Measurements from ENCODE around the gene PRR15L.
"Not testable (repeated sequence)": the region's sequence is repeated elsewhere in the genome, so short reads cannot be mapped to it uniquely, and the experiment has no call there.

PRR15L gene

DNA sequence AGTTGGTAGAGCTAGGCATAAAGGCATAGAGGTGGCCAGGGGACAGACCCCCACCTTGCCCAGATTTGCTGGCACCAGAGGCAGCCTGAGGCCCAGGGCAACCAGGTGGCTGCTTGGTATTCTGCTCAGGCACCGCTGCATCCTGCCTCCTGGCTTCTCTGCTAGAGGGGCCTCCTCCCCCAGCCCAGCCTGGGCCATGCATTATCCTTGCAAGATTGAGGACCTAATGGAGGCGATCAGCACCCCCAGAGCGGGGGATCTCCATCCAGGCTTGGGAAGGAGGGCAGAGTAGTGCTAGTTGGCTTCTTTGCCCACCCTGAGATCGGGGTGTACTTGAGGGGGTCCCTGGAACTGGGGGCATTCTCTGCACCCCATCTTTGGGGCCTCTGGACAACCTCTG is 37.0 kb upstream of the PRR15L start:
- Mint-ChIP-seq H3K4me1 (no peaks in the 10 kb centered on the region), H3K36me3 (ENCODE audit: low read depth) (no peaks in the 10 kb centered on the region), H3K4me3 (no peak overlapping the region), H3K27ac (no peak overlapping the region), H3K9me3 (no peaks in the 10 kb centered on the region), H3K27me3 (peaks cover 4% of the 10 kb centered on the region)
- DNase-seq (no peak), ATAC-seq (no peak)

DNA sequence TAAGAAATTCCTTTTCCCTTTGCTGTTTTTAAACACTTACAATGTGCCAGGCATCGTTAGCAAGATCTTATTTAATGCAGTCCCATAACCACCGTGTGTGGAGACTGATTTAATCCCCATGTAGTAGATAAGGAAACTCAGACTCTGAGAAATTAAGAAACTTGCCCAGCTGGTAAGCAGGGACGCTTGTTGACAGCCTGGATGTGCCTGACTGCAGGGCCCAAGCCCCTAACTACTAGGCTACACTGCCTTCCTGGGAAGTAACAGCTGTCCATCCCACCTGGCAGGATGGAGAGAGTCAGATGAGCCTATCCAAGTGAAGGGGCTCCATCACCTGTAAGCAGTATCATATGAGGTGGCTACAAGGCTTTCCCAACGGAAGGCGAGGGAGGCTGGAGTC is 36.3 kb upstream of the PRR15L start:
- Mint-ChIP-seq H3K4me3 (no peak overlapping the region), H3K27ac (no peak overlapping the region), H3K9me3 (no peaks in the 10 kb centered on the region), H3K4me1 (no peaks in the 10 kb centered on the region), H3K27me3 (peaks cover 4% of the 10 kb centered on the region), H3K36me3 (ENCODE audit: low read depth) (no peaks in the 10 kb centered on the region)
- DNase-seq: no peak
- no peak for ATAC-seq

DNA sequence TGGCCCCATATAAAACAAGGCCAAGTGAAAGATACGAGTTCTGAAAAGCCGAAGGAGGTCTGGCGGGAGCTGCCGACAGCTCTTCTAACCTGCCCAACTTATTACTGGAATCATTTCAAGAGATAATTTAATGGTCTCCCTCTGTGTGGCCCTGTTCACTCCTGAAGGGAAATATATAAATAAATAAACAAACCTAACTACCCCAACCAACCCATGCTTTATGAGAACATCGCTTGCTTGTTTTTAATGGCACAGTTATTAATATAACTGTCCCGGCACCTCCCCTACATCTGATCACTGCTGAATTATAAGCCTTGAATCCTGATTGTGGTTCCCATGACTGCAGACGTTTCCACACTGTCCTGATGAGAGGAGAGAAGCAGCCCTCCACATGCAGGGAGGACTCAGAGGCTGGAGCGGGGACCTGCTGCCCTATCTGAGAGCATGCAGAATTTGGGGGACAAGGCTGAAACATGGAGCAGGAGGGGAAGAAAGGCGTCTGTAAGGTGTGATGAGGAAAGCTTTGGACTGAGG is 35.4 kb upstream of the PRR15L start:
- no peaks in the 10 kb centered on the region for H3K4me1 Mint-ChIP-seq
- H3K9me3 Mint-ChIP-seq: no peaks in the 10 kb centered on the region
- no peak overlapping the region for H3K27ac Mint-ChIP-seq
- peaks cover 4% of the 10 kb centered on the region for H3K27me3 Mint-ChIP-seq
- DNase-seq: no peak
- no peaks in the 10 kb centered on the region for H3K36me3 Mint-ChIP-seq (ENCODE audit: low read depth)
- no peak overlapping the region for H3K4me3 Mint-ChIP-seq
- ATAC-seq: no peak

DNA sequence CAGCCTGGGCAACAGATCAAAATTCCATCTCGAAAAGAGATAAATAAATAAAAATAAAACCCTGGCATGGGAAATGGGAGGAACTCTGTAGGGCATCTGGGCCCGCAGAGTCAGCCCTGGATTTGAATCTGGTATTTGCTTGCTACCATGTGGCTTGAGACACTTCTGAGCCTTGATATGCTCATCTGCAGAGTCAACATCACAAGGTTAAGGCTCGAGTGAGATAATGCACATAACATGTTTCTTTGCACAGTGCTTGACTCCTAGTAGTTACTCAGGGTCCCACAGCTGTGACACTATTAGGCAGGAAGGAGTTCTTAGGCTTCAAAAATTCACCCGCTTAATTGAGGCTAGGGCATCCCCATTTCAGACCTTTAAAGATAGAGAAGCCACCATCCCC is 34.5 kb upstream of the PRR15L start:
- Mint-ChIP-seq H3K4me1 (no peaks in the 10 kb centered on the region), H3K36me3 (ENCODE audit: low read depth) (no peaks in the 10 kb centered on the region), H3K27me3 (peaks cover 4% of the 10 kb centered on the region), H3K27ac (no peak overlapping the region), H3K9me3 (no peaks in the 10 kb centered on the region), H3K4me3 (no peak overlapping the region)
- ATAC-seq: no peak
- DNase-seq: no peak

DNA sequence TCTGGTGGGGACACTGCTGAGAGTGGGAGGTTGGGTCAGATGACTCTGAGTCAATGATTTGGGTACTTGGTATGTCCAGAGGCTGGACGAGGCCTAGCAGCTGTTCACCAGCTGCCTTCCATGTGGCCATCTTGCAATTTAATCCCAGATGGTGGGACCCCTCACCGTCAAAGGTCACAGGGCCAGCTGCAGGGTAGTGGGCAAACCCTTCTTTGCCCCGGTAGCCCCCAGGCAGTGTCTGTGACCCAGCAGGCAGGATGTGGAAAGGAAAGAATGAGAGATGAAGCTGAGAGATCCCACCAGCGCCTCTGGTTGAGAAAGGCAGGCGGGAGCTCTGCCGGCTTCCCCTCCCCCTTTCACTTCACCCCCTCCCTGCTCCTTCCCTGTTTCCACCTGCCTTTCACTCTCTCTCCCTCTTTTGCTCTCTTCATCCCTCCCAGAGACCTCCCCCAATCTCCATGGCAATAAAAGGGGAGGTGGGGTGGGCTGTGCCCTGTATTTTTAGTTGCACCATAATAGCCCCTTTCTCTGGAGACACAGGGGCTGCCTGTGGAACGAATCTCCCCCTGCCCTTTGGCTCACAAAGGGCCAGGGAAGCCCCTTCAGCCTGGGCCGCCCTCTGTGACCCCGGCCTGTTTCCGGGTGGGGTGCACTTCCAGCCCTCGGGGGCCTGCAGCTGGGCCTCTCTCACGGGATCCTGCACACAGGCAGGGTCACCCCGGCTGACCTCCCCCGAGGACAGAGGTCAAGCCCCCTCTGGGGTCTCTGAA is 33.5 kb upstream of the PRR15L start:
- H3K4me1 Mint-ChIP-seq: no peaks in the 10 kb centered on the region
- DNase-seq (no peak), ATAC-seq (no peak)
- no peak overlapping the region for H3K27ac Mint-ChIP-seq
- H3K4me3 Mint-ChIP-seq: no peak overlapping the region
- no peaks in the 10 kb centered on the region for H3K36me3 Mint-ChIP-seq (ENCODE audit: low read depth)
- peaks cover 2% of the 10 kb centered on the region for H3K27me3 Mint-ChIP-seq
- no peaks in the 10 kb centered on the region for H3K9me3 Mint-ChIP-seq

DNA sequence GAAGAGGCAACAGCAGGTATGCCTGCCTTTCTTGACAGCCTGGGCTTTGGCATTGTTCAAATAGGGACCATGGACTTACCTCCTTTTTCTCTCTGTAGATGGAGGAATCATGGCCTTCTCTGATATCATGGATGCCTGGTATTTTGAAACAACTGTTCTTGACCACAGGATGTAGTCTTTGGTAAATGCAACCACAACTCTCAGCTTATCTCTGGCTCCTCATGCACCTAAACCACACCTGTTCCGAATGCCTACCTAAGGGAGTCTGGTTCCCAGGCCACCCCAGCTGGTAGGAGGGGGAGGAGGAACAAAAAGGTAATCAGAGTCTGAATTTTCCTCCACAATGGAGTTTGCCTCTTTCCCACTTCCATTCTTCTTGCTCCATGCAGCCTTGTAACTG is 32.0 kb upstream of the PRR15L start:
- no peaks in the 10 kb centered on the region for H3K36me3 Mint-ChIP-seq (ENCODE audit: low read depth)
- H3K4me3 Mint-ChIP-seq: no peak overlapping the region
- H3K4me1 Mint-ChIP-seq: no peaks in the 10 kb centered on the region
- ATAC-seq: no peak
- H3K27ac Mint-ChIP-seq: no peak overlapping the region
- H3K9me3 Mint-ChIP-seq: no peaks in the 10 kb centered on the region
- no peak for DNase-seq
- H3K27me3 Mint-ChIP-seq: peaks cover 2% of the 10 kb centered on the region

DNA sequence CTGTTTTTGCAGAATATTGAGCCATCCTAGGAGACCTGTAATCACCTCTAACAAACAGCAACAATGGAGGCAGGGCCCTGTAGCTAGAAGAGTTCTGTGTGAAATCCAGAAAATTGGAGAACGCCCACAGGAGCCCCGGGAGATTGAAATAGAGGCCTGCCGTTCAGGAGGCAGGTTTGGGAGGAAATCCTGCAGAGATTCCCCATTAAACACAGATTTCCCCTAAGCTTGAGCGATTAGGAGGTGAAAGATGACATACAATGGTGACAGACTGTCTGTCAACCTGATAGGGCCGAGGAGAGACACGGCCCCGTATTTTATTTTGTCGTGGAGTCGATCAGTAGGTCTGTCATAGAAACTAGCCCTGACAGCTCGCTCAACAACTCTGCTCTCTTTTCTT is 31.5 kb upstream of the PRR15L start:
- no peak overlapping the region for H3K4me3 Mint-ChIP-seq
- H3K9me3 Mint-ChIP-seq: no peaks in the 10 kb centered on the region
- H3K27me3 Mint-ChIP-seq: peaks cover 1% of the 10 kb centered on the region
- H3K27ac Mint-ChIP-seq: no peak overlapping the region
- ATAC-seq: no peak
- DNase-seq: no peak
- no peaks in the 10 kb centered on the region for H3K4me1 Mint-ChIP-seq
- no peaks in the 10 kb centered on the region for H3K36me3 Mint-ChIP-seq (ENCODE audit: low read depth)

DNA sequence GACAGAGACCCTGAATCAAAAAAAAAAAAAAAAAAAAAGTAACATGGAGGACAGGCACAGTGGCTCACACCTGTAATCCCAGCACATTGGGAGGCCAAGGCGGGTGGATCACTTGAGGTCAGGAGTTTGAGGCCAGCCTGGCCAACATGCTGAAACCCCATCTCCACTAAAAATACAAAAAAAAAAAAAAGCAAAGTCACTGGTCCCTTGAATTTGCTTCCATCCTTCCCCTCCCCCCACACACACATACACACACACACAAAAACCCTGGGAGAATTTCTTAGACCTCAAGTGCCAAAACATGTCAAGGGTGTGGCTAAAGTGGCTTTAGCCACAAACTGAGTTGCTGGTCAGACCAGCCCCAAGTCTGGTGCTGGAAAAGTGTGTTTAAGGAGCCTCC is 30.8 kb upstream of the PRR15L start:
- not testable (repeated sequence) for ATAC-seq; H3K27me3 Mint-ChIP-seq; H3K4me1 Mint-ChIP-seq; H3K9me3 Mint-ChIP-seq; H3K4me3 Mint-ChIP-seq; H3K36me3 Mint-ChIP-seq (ENCODE audit: low read depth); H3K27ac Mint-ChIP-seq; DNase-seq

DNA sequence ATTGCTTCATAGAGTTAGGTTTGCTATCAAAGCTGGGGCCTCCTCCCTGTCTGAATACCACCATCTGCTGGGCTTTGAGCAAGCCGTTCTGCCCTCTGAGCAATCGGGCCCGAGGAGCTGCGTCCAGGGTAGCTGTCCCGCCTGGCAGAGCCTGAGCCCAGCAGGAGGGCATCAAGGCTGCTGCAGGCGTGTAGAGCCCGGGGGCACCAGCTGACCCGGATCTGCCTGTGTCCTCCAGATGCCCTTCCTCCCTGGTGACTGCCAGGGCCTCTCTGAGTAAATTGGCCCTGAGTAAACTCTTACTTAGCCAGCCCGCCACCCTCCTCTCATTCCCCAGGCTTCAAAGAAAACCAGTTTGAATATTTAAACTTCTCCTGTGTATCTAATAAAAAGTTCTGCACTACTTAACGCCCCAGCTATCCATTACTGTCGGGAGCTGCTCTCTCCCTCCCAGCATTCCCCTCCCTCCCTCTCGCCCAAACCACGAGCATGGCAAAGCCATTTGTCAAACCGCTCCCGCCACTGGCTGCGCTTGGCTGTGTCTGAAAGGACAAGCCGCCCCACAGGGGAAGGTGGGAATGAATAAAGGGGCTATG is 29.7 kb upstream of the PRR15L start:
- no peak overlapping the region for H3K27ac Mint-ChIP-seq
- peaks cover 4% of the 10 kb centered on the region for H3K36me3 Mint-ChIP-seq (ENCODE audit: low read depth)
- H3K9me3 Mint-ChIP-seq: no peaks in the 10 kb centered on the region
- no peaks in the 10 kb centered on the region for H3K27me3 Mint-ChIP-seq
- DNase-seq: no peak
- H3K4me1 Mint-ChIP-seq: no peaks in the 10 kb centered on the region
- no peak for ATAC-seq
- no peak overlapping the region for H3K4me3 Mint-ChIP-seq

DNA sequence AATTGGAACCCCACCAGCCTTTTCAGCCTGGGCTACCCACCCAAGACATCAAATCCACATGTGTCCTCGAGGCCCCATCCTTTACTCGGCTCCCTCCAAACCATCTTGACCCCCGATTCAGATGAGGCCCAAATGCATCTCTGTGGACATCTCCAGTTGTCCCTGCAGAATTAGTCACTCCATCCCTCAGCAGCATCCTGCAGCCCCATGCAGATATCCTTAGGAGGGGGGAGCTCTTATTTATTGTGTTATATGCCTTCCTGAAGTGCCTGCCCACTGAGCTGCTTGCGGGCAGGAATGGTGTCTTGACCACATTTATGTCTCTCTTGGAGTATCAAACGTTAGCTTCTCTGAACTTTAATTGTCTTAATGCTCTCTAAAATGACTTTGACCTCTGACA is 28.8 kb upstream of the PRR15L start:
- H3K9me3 Mint-ChIP-seq: no peaks in the 10 kb centered on the region
- no peaks in the 10 kb centered on the region for H3K4me1 Mint-ChIP-seq
- ATAC-seq: no peak
- H3K27ac Mint-ChIP-seq: no peak overlapping the region
- H3K4me3 Mint-ChIP-seq: no peak overlapping the region
- peaks cover 6% of the 10 kb centered on the region for H3K36me3 Mint-ChIP-seq (ENCODE audit: low read depth)
- H3K27me3 Mint-ChIP-seq: no peaks in the 10 kb centered on the region
- no peak for DNase-seq

DNA sequence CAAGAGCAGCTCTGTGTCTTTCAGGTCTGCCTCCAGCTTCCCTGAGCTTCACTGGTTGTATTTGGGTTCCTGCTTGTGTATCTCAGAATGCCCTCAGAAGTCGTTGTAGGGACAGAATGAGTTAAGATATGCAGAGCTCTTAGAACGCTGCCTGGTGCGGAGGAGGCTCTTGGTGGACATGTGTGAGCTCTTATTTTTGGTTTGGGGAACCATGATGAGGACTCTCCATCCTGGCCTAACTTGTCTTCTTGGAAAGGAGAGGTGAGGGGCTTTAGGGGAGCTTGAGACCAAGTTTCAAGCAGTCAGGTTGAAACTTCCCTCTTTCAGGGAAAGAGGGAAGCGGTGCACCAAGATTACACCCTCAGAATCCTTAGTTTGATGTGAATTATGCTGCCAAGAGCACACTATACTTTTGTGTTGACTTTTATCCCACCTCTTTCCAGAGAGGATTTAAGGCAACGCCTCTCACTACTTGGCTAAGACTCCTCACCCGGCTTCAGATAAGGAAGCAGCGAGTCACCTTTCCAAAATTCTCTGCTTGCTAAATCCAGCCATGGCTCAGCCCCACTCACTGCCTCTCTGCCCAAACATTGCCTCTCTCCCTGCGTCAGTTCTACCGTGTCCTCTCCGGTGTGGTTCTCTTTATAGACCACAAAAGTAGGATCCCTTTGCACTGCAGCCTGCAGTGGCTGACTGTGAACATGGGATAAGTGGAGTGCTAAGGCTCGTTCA is 26.0 kb upstream of the PRR15L start:
- peaks cover 2% of the 10 kb centered on the region for H3K4me1 Mint-ChIP-seq
- no peaks in the 10 kb centered on the region for H3K27me3 Mint-ChIP-seq
- no peak for DNase-seq
- no peaks in the 10 kb centered on the region for H3K9me3 Mint-ChIP-seq
- no peak overlapping the region for H3K4me3 Mint-ChIP-seq
- H3K36me3 Mint-ChIP-seq (ENCODE audit: low read depth): peaks cover 19% of the 10 kb centered on the region
- ATAC-seq: no peak
- no peak overlapping the region for H3K27ac Mint-ChIP-seq

DNA sequence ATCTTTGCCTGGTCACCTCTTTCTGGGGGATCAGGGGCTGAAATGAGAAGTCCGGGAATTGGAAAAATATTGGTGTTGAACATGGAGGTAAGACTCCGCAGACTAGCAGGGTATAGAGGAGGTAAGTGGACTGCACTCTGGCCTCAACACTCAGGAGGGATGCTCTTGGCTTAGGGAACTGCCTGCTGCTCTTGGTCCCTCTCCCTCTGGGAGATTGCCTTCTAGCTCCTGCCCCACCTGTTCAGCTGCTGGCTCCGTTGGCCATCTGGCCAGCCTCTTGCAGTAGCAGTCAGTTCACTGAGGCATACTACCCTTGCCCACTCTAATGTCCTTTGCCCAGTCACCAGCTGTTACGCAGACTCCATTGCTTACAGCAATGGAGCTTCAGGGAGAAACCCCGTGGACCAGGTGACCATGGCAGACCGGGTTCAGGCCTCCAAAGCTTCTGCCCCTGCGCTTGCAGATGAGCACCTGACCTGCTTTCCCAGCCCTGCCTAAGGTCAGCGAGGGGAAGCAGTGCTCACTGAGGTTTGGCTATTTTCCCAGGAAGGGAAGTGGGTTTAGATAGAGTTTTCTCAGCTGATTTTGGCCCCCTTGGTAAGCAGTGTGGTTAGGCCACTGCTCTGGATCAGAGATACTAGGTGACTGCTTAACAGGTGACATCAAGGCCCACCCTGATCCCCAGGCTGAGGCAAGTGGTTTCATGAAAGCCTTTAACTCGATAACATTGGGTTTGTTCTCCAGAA is 25.1 kb upstream of the PRR15L start:
- peaks cover 2% of the 10 kb centered on the region for H3K4me1 Mint-ChIP-seq
- peaks cover 21% of the 10 kb centered on the region for H3K36me3 Mint-ChIP-seq (ENCODE audit: low read depth)
- H3K4me3 Mint-ChIP-seq: no peak overlapping the region
- H3K27me3 Mint-ChIP-seq: no peaks in the 10 kb centered on the region
- no peaks in the 10 kb centered on the region for H3K9me3 Mint-ChIP-seq
- ATAC-seq: no peak
- H3K27ac Mint-ChIP-seq: peak overlapping the region; percentile 16
- DNase-seq: no peak

DNA sequence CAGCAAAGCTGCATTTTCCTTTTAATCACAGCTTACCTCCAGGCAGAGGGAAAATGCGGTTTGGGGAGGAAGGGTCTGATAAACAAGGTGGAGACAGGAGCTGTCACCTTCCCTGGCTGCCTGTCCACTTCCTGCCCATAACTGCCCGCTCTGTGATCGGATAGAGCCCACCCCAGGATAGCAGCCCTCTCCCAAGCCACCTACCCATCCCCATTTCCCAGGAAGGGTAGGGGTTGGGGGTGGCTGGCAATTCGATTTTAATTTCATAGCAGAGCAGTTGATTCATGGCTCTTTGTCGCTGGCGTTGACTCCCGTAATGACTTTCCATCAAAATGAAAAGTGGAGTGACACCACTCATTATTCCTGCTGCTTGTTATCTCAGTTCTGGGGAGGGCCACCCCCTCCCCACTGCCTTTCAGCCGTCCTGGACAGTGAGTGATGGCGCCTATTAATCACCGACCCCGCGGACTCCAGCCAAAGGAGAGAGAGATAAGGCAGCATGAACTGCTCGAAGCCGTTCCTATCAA is 24.5 kb upstream of the PRR15L start:
- Mint-ChIP-seq H3K27me3 (no peaks in the 10 kb centered on the region), H3K36me3 (ENCODE audit: low read depth) (peaks cover 27% of the 10 kb centered on the region), H3K27ac (peak overlapping the region; percentile 16)

DNA sequence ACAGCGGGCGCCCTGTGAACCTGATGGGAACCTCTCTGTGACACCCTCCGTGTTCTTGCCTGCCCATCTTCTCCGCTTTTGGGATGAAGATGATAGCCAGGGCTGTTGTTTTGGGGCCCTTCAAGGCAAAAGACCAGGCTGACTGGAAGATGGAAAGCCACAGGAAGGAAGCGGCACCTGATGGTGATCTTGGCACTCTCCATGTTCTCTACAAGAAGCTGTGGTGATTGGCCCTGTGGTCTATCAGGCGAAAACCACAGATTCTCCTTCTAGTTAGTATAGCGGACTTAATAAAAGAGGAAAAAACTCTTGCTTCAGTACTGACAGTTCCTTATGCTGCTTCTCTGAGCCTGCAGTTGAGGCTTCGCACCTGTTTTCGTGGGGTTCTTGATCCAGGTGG is 23.8 kb upstream of the PRR15L start:
- no peak overlapping the region for H3K27ac Mint-ChIP-seq
- H3K4me1 Mint-ChIP-seq: peaks cover 2% of the 10 kb centered on the region
- no peaks in the 10 kb centered on the region for H3K9me3 Mint-ChIP-seq
- H3K27me3 Mint-ChIP-seq: no peaks in the 10 kb centered on the region
- peaks cover 32% of the 10 kb centered on the region for H3K36me3 Mint-ChIP-seq (ENCODE audit: low read depth)
- no peak for ATAC-seq
- H3K4me3 Mint-ChIP-seq: no peak overlapping the region
- no peak for DNase-seq

More for the DNA sequence above, 24.5 kb upstream of the PRR15L start:
- DNase-seq: no peak
- no peak for ATAC-seq
- no peaks in the 10 kb centered on the region for H3K9me3 Mint-ChIP-seq
- H3K4me3 Mint-ChIP-seq: no peak overlapping the region
- peaks cover 2% of the 10 kb centered on the region for H3K4me1 Mint-ChIP-seq

Measured in activated naive CD8-positive, alpha-beta T cell treated with anti-CD3 and anti-CD28 coated beads, Interleukin-2, amount 50 U/mL, for 24 hours (primary cell).